ENCODE results near the gene OLIG1.

Gene OLIG1

GRCh38 chr21:33069994-33070743 lies at the start of gene OLIG1:
Gene OLIG1 (plus strand): TSS chr21:33070141. CDS start chr21:33070247, 106 bp downstream.
- no peak within 1 kb of the TSS for H3K27ac ChIP-seq
- TF ChIP-seq ZFX (IDR thresholded peaks at IDR 0.05; ENCODE audit: borderline replicate concordance) (no peak), CTCF (IDR thresholded peaks at IDR 0.05) (no peak)

- no peak overlapping the region for H3K27ac ChIP-seq
- TF ChIP-seq ZFX (IDR thresholded peaks at IDR 0.05; ENCODE audit: borderline replicate concordance): no peak
- no peak for TF ChIP-seq CTCF (IDR thresholded peaks at IDR 0.05)
Observed at GRCh38 chr21:33020558-33021100, 49.3 kb upstream of the OLIG1 start.

GRCh38 chr21:33021150-33021549 lies 48.8 kb upstream of the OLIG1 start:
- TF ChIP-seq ZFX (IDR thresholded peaks at IDR 0.05; ENCODE audit: borderline replicate concordance): no peak
- no peak for TF ChIP-seq CTCF (IDR thresholded peaks at IDR 0.05)
- no peak overlapping the region for H3K27ac ChIP-seq

GRCh38 chr21:33021667-33022066 lies 48.3 kb upstream of the OLIG1 start:
- TF ChIP-seq ZFX (IDR thresholded peaks at IDR 0.05; ENCODE audit: borderline replicate concordance) (no peak), CTCF (IDR thresholded peaks at IDR 0.05) (no peak)
- H3K27ac ChIP-seq: no peak overlapping the region

- TF ChIP-seq CTCF (IDR thresholded peaks at IDR 0.05) (no peak), ZFX (IDR thresholded peaks at IDR 0.05; ENCODE audit: borderline replicate concordance) (no peak)
- H3K27ac ChIP-seq: no peak overlapping the region
Observed at GRCh38 chr21:33022489-33022827, 47.5 kb upstream of the OLIG1 start.

GRCh38 chr21:33022828-33023573 lies 46.9 kb upstream of the OLIG1 start:
- no peak for TF ChIP-seq ZFX (IDR thresholded peaks at IDR 0.05; ENCODE audit: borderline replicate concordance)
- TF ChIP-seq CTCF (IDR thresholded peaks at IDR 0.05): no peak
- H3K27ac ChIP-seq: no peak overlapping the region

Measured in 22Rv1 (cell line).